Glutamatergic neuron (in vitro differentiated cells): Measurements from ENCODE around the gene CCDC182. TPM values are rescaled to one million over a fixed set of nuclear protein-coding genes. Genes with fewer than 3 reads are reported as not detected.

Source experiments
- DNase-seq: peaks from one replicate; pipeline ENCODE4 v3.0.0; 2022
- H3K27ac Mint-ChIP-seq: one replicate; pipeline ENCODE4 v1.8.0; 2020; ENCODE audit warnings: mild to moderate bottlenecking, mixed read lengths, inconsistent platforms; ENCODE audit not compliant: unreplicated experiment
- H3K27me3 Mint-ChIP-seq: one replicate; pipeline ENCODE4 v1.8.0; 2020; ENCODE audit warnings: mild to moderate bottlenecking, moderate library complexity, mixed read lengths, inconsistent platforms; ENCODE audit not compliant: unreplicated experiment
- H3K36me3 Mint-ChIP-seq: one replicate; pipeline ENCODE4 v1.8.0; 2020; ENCODE audit warnings: mild to moderate bottlenecking, mixed read lengths, inconsistent platforms; ENCODE audit not compliant: unreplicated experiment
- H3K4me1 Mint-ChIP-seq: one replicate; pipeline ENCODE4 v1.8.0; 2020; ENCODE audit warnings: mild to moderate bottlenecking, low read depth, mixed read lengths, inconsistent platforms; ENCODE audit not compliant: unreplicated experiment
- H3K4me3 Mint-ChIP-seq: one replicate; pipeline ENCODE4 v1.8.0; 2020; ENCODE audit warnings: mild to moderate bottlenecking, mixed read lengths, inconsistent platforms; ENCODE audit not compliant: unreplicated experiment
- H3K9me3 Mint-ChIP-seq: one replicate; pipeline ENCODE4 v1.8.0; 2020; ENCODE audit warnings: mild to moderate bottlenecking, moderate library complexity, mixed read lengths, inconsistent platforms; ENCODE audit not compliant: unreplicated experiment
- total RNA-seq: library from RNA; stranded (reverse); fragmentation: NEBNext Ultra II Directional; extraction: Animal tissue kit (Norgen Biotek cat#: 25700); gene quantifications from one replicate; pipeline ENCODE4 v1.2.1, GENCODE V29; 2021; ENCODE audit not compliant: unreplicated experiment
- TF ChIP-seq, protein P1 (sequence below): fragments of 200-600 bp; sonication (generic); IDR thresholded peaks from one replicate; pipeline ENCODE4 v1.5.0; 2021; ENCODE audit not compliant: partially characterized antibody, unreplicated experiment

CCDC182 gene
- total RNA-seq, 1 donor from 2014 or later: not detected

GRCh38 chr17:57751348-57751971 lies 6.4 kb upstream of the CCDC182 start:
- no peak overlapping the region for H3K4me3 Mint-ChIP-seq
- peaks cover 3% of the 10 kb centered on the region for H3K9me3 Mint-ChIP-seq
- H3K27ac Mint-ChIP-seq: no peak overlapping the region
- DNase-seq: no peak
- peaks cover 15% of the 10 kb centered on the region for H3K4me1 Mint-ChIP-seq
- no peaks in the 10 kb centered on the region for H3K36me3 Mint-ChIP-seq
- TF ChIP-seq, protein P1, sequence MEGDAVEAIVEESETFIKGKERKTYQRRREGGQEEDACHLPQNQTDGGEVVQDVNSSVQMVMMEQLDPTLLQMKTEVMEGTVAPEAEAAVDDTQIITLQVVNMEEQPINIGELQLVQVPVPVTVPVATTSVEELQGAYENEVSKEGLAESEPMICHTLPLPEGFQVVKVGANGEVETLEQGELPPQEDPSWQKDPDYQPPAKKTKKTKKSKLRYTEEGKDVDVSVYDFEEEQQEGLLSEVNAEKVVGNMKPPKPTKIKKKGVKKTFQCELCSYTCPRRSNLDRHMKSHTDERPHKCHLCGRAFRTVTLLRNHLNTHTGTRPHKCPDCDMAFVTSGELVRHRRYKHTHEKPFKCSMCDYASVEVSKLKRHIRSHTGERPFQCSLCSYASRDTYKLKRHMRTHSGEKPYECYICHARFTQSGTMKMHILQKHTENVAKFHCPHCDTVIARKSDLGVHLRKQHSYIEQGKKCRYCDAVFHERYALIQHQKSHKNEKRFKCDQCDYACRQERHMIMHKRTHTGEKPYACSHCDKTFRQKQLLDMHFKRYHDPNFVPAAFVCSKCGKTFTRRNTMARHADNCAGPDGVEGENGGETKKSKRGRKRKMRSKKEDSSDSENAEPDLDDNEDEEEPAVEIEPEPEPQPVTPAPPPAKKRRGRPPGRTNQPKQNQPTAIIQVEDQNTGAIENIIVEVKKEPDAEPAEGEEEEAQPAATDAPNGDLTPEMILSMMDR: no peak
- H3K27me3 Mint-ChIP-seq: peaks cover 2% of the 10 kb centered on the region

DNA sequence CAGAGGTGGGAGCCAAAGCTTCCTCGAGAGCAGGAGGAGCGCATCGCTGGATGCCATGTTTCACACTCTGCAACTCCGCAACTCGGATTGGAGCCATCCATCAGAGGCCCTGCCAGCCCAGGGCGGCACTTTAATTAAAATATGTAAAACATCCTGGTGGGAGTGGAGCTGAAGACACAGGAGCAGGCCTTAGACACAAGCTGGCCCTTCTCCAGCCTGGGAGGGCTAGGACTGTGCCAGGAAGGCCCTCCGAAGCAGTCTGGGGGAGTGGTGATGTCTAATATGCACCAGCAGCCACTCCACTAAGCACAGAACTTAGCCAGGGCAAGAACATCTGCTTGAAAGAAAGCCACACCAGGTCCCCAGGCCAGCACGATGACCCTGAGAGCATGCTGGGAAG lies 5.8 kb upstream of the CCDC182 start:
- H3K27ac Mint-ChIP-seq: no peak overlapping the region
- no peak overlapping the region for H3K4me3 Mint-ChIP-seq
- TF ChIP-seq, protein P1: no peak
- no peaks in the 10 kb centered on the region for H3K36me3 Mint-ChIP-seq
- no peak for DNase-seq
- peaks cover 2% of the 10 kb centered on the region for H3K27me3 Mint-ChIP-seq
- H3K4me1 Mint-ChIP-seq: peaks cover 17% of the 10 kb centered on the region
- peaks cover 3% of the 10 kb centered on the region for H3K9me3 Mint-ChIP-seq

GRCh38 chr17:57750109-57750871 lies 5.2 kb upstream of the CCDC182 start:
- TF ChIP-seq, protein P1: no peak
- DNase-seq: no peak
- Mint-ChIP-seq H3K9me3 (peaks cover 3% of the 10 kb centered on the region), H3K4me3 (no peak overlapping the region), H3K36me3 (no peaks in the 10 kb centered on the region), H3K4me1 (peaks cover 17% of the 10 kb centered on the region), H3K27ac (no peak overlapping the region), H3K27me3 (peaks cover 2% of the 10 kb centered on the region)

DNA sequence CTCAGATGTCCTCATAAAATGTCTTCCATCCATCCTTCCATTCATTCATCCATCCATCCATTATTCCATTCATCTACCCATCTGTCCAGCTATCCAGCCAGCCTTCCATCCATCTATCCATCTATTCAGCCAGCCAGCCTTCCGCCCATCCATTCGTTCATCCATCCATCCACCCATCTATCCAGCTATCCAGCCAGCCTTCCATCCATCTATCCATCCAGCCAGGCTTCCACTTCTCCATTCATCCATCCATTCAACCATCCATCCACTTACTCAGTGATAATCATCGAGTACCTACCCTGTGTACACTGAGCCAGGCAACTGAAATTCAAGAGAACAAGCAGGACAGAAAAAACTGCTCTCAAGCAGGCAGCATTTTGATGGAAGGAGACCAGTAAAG lies 4.6 kb upstream of the CCDC182 start:
- Mint-ChIP-seq H3K4me3 (no peak overlapping the region), H3K9me3 (peaks cover 3% of the 10 kb centered on the region), H3K36me3 (no peaks in the 10 kb centered on the region), H3K27me3 (peaks cover 2% of the 10 kb centered on the region), H3K27ac (peak overlapping the region; percentile 9), H3K4me1 (peaks cover 17% of the 10 kb centered on the region)
- no peak for DNase-seq
- TF ChIP-seq, protein P1: no peak
